ENCODE data around the gene EFCAB6.

The EFCAB6 gene

DNA sequence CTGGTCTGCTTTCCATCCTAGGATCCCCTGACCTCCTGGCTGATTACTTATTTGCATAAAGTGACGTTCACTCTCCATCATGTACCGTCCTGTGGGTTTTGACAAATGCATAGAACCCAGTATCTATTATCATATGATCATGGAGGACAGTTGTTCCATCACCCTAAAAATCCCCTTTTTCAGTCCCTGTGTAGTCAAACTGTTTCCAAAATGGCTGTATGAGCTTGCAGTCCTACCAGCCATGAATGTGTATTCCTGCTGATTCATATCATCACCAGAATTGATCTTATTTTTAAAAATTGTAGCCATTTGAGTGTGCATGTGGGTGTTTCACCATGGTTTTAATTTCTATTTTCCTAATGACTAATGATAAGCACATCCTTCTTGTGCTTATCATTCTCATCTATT, 291.5 kb downstream of the EFCAB6 start:
- no peak for DNase-seq

DNA sequence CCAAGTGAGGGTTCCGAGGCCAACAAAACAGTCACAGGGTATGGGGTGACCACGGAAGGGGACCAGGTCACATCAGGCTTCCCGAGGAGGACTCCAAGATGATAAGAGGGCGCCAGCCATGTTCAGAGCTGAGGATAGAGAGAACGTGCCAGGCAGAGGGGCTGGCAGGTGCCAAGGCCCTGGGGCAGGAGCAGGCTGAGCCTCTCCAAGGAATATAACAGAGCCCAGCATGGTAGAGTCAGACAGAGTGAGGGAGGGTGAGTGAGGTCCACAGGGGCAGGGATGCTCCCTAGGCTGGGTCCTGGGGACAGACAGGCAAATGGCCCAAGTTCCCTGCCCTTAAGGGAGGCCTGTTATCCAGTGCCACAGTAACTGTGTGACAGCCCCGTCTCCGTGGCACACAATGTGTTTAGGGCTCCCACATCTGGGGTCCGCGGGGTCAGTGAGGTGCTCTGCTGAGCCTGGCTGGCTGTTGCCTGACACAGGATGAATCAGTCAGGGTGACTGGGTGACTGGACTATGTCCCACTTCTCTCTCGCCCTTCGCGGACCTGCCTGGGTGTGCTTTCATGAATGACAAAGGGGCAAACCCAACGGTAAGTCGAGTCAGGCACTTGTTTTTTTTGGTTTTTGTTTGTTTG, 295.0 kb downstream of the EFCAB6 start:
- no peak for DNase-seq

DNA sequence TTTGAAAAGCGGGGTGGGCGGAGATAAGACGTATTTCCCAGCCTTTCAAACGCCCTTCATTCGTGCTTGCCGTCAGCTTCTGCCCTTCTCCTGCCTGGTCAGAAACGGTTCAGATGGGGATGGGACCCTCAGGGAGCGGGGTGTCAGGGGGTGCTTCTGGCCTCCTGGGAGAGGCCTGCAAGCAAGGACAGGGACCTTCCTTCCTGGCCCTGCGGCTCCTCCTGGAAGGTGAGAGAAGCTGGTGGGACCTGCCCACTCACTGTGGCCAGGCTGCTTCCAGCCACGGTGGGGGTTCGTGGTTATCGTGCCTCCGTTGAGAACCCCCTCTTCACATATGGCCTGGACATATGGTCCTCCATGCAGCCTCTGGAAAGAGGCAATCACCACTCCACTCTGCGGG, 295.7 kb downstream of the EFCAB6 start:
- no peak for DNase-seq

GRCh38 chr22:43515902-43516301, 296.2 kb downstream of the EFCAB6 start:
- no peak for DNase-seq

DNA sequence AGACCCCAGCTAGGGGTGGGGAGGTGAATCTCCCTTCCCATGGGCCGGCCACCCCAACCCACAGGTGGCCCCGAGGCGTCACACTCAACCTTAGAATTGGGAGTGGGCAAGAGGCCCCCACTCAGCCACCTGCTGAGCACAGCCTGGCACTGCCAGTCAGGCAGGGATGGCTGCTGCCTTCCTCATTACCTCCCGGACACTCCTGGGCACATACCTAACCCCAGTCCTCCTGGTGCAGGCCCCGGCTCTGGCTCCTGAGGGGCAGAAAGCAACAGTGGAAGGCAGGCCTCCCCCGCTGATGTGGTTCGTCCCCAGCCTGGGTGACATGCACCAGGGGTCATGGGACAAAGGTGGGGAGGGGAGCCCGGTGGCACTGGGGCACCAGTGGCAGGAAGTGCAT, 296.7 kb downstream of the EFCAB6 start:
- no peak for DNase-seq

GRCh38 chr22:43514476-43515157, 297.5 kb downstream of the EFCAB6 start:
- DNase-seq = no peak

DNA sequence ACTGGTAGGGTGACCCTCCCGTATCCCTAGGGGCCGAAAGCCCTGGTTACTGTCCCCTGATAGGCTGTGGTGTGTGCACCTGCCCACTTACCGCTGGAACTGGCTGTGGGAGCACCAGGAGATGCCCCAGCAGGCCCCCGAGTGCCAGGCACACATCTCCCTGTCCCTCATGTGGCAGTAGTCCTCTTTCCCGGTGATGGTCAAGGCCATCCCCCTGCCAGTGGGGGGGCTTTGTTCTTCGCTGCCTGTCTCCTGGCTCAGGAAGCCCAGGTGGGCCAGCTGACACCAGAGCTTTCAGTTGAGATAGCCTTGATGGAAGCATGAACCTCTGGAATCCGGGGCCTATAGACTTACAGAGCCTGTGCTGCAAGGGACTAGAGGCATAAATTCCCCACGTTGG, 299.8 kb downstream of the EFCAB6 start:
- DNase-seq = no peak

GRCh38 chr22:43511276-43511910, 300.7 kb downstream of the EFCAB6 start:
- no peak for DNase-seq

DNA sequence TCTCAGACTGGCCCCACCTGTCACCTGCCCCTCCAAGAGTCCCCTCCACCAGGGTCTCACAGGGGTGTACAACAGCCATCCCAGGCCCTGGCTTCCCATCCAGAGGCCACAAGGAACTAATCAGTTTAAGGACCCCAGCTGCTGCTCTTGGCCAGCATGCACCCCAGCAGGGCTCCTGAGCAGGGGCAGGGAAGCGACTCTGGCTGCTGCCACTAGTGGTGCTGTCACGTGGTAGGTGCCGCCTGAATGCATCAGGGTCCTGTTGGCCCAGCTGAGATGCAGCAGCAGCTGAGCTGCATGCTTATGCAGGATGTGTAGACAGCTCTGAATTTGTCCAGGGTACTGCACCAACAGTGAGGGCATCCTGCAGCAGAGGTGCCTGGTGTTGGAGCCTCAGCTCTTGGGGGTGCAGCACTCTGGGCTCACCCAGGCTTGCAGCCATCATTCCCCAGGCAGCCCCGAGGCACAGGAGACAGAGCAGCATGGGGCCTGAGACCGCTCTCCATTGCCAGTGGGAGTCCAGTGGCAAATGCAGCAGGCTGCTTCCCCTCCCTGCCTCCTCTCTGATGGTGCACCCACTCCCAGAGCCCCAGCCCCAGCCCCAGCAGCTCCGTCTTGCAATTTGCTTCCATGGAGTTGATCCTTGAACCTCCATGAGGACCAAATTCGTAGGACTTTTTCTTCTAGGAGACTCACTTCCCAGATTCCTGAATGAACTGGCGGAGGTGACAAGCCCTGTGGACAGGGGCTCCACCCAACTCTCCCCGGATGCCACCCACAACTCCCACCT, 301.6 kb downstream of the EFCAB6 start:
- DNase-seq = no peak

GRCh38 chr22:43509337-43509736, 302.8 kb downstream of the EFCAB6 start:
- DNase-seq = no peak

- no peak for DNase-seq
Observed at GRCh38 chr22:43508489-43508888, 303.6 kb downstream of the EFCAB6 start.

- no peak for DNase-seq
Observed at GRCh38 chr22:43507235-43507634, 304.9 kb downstream of the EFCAB6 start.

DNA sequence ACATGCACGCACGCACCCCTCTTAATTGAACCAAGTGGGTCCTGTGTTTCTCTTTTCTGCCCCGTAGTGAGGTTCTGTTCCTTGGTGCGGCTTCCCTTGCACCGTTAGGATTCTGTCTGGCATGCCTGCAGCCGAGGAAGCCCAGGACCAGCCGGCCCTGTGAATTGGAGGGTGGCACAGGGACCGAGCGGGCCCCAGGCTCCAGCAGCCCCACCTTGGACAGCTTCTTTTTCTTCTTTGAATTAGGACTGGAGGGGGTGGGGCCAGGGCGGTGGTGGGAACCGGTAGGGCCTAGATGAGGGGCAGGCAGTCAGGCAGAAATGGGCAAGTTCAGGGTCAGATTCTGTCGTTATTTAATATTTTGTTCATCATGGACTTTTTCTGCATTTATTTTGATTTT, 305.6 kb downstream of the EFCAB6 start:
- DNase-seq = no peak

GRCh38 chr22:43505896-43506295, 306.2 kb downstream of the EFCAB6 start:
- no peak for DNase-seq

- no peak for DNase-seq
Observed at GRCh38 chr22:43505423-43505822, 306.7 kb downstream of the EFCAB6 start.

- DNase-seq = no peak
Observed at GRCh38 chr22:43504666-43505261, 307.3 kb downstream of the EFCAB6 start.

- DNase-seq = no peak
Observed at GRCh38 chr22:43504068-43504467, 308.0 kb downstream of the EFCAB6 start.

DNA sequence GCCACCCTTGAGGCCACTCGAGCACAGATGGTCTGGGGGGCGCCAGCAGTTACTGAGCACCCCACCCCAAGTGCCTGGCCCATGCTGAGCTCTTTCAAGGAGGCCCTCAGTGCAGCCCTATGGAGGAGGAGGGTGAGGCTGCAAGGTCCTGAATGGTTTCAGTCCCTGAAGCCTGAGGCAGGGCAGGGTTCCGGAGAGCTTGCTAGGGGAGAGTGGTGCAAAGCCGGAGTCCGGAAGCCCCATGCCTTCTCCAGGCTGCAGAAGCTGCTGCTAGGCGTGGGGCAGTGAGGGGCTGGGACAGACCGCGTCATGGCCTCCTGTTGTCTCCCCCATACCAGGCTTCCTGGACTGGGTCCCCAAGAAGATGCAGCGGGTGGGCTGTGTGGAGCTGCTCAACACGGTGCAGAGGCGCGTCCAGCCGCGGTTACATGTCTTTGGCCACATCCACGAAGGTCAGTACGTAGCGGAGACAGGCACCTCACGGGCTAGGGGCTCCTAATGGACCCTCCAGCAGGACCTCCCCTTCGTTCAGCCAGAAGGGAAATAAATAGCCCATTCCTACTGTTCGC, 309.7 kb downstream of the EFCAB6 start:
- no peak for DNase-seq

- no peak for DNase-seq
Observed at GRCh38 chr22:43501878-43502277, 310.2 kb downstream of the EFCAB6 start.

GRCh38 chr22:43500792-43501785, 311.0 kb downstream of the EFCAB6 start:
- no peak for DNase-seq

DNA sequence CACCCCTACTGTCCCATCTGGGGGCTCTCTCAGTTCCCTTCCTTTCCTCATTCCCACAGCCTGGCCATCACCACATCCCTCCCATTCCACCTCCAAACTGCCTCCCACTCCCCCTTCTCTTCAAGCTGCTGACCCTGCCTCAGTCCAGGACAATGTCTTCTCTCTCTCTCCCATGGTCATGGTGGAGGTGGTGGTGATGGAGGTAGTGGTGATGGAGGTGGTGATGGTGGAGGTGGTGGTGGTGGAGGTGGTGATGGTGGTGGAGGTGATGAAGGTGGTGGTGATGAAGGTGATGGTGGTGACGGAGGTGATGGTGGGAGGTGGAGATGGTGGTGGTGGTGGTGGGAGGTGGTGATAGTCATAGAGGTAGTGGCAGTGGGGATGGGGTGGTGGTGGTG, 313.2 kb downstream of the EFCAB6 start:
- no peak for DNase-seq
